Fibroblast of lung (primary cell): ENCODE data around the gene TMEM42.

ENCODE experiments used
- EZH2 ChIP-seq: IDR thresholded peaks from 2 replicates; pipeline ENCODE4 v1.5.1; 2012; ENCODE audit warnings: low read length, control low read depth, mild to moderate bottlenecking; ENCODE audit errors: missing control alignments
- TF ChIP-seq, protein P1 (sequence below), 2 donors: IDR thresholded peaks in 1 of 2; conservative IDR thresholded peaks in 1 of 2; 1 replicate in 1 of 2; 2 replicates in 1 of 2; pipeline ENCODE4 v1.5.1; 2011 to 2012; ENCODE audit warnings: low read length in 2 of 2, control low read depth in 1 of 2, inconsistent platforms in 1 of 2, low read depth in 1 of 2, mild to moderate bottlenecking in 1 of 2

DNA sequence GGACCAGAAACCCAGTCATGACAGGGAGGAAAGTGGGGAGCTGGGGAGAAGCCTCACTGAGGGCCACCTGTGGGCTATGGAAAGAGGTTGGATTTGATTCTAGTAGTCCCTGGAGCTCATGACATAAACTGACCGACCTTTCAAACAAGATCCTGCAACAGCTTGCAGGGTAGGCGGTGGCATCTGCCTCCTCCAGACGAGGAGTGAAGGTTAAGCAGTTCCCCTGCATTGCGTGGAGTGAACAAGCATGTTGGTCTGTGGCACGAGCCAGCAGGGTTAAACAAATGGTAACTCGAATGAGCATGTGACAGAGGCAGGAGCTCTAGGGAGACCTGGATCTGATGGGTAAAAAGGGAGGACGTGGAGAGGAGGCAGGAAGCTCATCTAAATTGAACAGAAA is 25.4 kb downstream of the TMEM42 start:
- TF ChIP-seq, protein P1, sequence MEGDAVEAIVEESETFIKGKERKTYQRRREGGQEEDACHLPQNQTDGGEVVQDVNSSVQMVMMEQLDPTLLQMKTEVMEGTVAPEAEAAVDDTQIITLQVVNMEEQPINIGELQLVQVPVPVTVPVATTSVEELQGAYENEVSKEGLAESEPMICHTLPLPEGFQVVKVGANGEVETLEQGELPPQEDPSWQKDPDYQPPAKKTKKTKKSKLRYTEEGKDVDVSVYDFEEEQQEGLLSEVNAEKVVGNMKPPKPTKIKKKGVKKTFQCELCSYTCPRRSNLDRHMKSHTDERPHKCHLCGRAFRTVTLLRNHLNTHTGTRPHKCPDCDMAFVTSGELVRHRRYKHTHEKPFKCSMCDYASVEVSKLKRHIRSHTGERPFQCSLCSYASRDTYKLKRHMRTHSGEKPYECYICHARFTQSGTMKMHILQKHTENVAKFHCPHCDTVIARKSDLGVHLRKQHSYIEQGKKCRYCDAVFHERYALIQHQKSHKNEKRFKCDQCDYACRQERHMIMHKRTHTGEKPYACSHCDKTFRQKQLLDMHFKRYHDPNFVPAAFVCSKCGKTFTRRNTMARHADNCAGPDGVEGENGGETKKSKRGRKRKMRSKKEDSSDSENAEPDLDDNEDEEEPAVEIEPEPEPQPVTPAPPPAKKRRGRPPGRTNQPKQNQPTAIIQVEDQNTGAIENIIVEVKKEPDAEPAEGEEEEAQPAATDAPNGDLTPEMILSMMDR (conservative IDR thresholded peaks at IDR 0.05 in 1 of 2, IDR thresholded peaks at IDR 0.05 in 1 of 2; ENCODE audit: low read depth in 1 of 2, low read length in 2 of 2): no peak
- no peak for TF ChIP-seq EZH2
